ENCODE results near the gene AQR.

DNA sequence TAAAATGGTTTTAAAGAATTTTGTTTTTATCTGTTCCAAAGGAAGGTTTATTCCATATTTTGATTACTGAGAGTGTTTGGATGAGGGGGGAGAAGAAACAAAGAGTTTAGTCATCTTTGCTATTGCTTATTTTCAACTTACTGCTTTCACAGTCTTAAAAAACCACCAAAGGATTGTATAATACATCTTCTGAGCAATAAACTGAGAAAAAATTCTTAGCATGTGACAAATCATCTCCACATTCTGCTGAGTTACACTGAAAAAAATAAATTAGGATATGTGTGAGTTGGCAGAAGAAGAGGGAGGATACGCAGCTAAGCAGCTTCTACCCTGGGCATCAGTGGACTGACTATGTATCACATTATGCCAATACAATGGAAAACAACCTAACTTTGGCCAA is 151.0 kb downstream of the AQR start:
- TF ChIP-seq, protein P1, sequence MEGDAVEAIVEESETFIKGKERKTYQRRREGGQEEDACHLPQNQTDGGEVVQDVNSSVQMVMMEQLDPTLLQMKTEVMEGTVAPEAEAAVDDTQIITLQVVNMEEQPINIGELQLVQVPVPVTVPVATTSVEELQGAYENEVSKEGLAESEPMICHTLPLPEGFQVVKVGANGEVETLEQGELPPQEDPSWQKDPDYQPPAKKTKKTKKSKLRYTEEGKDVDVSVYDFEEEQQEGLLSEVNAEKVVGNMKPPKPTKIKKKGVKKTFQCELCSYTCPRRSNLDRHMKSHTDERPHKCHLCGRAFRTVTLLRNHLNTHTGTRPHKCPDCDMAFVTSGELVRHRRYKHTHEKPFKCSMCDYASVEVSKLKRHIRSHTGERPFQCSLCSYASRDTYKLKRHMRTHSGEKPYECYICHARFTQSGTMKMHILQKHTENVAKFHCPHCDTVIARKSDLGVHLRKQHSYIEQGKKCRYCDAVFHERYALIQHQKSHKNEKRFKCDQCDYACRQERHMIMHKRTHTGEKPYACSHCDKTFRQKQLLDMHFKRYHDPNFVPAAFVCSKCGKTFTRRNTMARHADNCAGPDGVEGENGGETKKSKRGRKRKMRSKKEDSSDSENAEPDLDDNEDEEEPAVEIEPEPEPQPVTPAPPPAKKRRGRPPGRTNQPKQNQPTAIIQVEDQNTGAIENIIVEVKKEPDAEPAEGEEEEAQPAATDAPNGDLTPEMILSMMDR (IDR thresholded peaks at IDR 0.05) = no peak
- TF ChIP-seq FOXM1 (IDR thresholded peaks at IDR 0.05; ENCODE audit: low read depth) (no peak), EP300 (IDR thresholded peaks at IDR 0.05; ENCODE audit: borderline replicate concordance in 1 of 2, low read depth in 1 of 2, low read length in 1 of 2) (no peak), CHD2 (IDR thresholded peaks at IDR 0.05; ENCODE audit: low read length, partially characterized antibody) (no peak), YY1 (IDR thresholded peaks at IDR 0.05; ENCODE audit: low read depth) (no peak), MAX (IDR thresholded peaks at IDR 0.05; ENCODE audit: low read depth) (no peak), EZH2phosphoT487 (IDR thresholded peaks at IDR 0.05; ENCODE audit: borderline replicate concordance, low read depth) (no peak), RFX5 (IDR thresholded peaks at IDR 0.05; ENCODE audit: low read length) (no peak)
- TF ChIP-seq, protein P2, sequence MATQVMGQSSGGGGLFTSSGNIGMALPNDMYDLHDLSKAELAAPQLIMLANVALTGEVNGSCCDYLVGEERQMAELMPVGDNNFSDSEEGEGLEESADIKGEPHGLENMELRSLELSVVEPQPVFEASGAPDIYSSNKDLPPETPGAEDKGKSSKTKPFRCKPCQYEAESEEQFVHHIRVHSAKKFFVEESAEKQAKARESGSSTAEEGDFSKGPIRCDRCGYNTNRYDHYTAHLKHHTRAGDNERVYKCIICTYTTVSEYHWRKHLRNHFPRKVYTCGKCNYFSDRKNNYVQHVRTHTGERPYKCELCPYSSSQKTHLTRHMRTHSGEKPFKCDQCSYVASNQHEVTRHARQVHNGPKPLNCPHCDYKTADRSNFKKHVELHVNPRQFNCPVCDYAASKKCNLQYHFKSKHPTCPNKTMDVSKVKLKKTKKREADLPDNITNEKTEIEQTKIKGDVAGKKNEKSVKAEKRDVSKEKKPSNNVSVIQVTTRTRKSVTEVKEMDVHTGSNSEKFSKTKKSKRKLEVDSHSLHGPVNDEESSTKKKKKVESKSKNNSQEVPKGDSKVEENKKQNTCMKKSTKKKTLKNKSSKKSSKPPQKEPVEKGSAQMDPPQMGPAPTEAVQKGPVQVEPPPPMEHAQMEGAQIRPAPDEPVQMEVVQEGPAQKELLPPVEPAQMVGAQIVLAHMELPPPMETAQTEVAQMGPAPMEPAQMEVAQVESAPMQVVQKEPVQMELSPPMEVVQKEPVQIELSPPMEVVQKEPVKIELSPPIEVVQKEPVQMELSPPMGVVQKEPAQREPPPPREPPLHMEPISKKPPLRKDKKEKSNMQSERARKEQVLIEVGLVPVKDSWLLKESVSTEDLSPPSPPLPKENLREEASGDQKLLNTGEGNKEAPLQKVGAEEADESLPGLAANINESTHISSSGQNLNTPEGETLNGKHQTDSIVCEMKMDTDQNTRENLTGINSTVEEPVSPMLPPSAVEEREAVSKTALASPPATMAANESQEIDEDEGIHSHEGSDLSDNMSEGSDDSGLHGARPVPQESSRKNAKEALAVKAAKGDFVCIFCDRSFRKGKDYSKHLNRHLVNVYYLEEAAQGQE (IDR thresholded peaks at IDR 0.05; ENCODE audit: low read depth, low read length) = no peak
